Neuronal stem cell (in vitro differentiated cells): Measurements from ENCODE around the gene FAM174C.
A peak's percentile ranks its signal among the peaks of the same experiment; 100 is the strongest.

ENCODE experiments used
- DNase-seq: peaks from one replicate; pipeline ENCODE4 v3.0.0-alpha.2; 2013; ENCODE audit warnings: low spot score
- H2AFZ ChIP-seq: one replicate; pipeline ENCODE4 v1.6.1; 2013; ENCODE audit warnings: mild to moderate bottlenecking, low read length, inconsistent platforms
- H2AK5ac ChIP-seq: 2 replicates; pipeline ENCODE4 v1.6.1; 2013; ENCODE audit warnings: low read depth, mild to moderate bottlenecking, inconsistent platforms, low read length, moderate library complexity, mixed read lengths
- H2BK120ac ChIP-seq: 2 replicates; pipeline ENCODE4 v1.6.1; 2013; ENCODE audit warnings: low read depth, mild to moderate bottlenecking, inconsistent platforms, low read length, moderate library complexity, mixed read lengths
- H2BK12ac ChIP-seq: one replicate; pipeline ENCODE4 v1.6.1; 2013; ENCODE audit warnings: low read length, inconsistent platforms
- H2BK15ac ChIP-seq: 2 replicates; pipeline ENCODE4 v1.6.1; 2013; ENCODE audit warnings: mild to moderate bottlenecking, low read length, inconsistent platforms, mixed read lengths
- H2BK5ac ChIP-seq: one replicate; pipeline ENCODE4 v1.6.1; 2013; ENCODE audit warnings: inconsistent platforms, mild to moderate bottlenecking, low read length, moderate library complexity
- H3K14ac ChIP-seq: one replicate; pipeline ENCODE4 v1.6.1; 2013; ENCODE audit warnings: low read length, inconsistent platforms
- H3K18ac ChIP-seq: 2 replicates; pipeline ENCODE4 v1.6.1; 2013; ENCODE audit warnings: low read length, inconsistent platforms
- H3K23ac ChIP-seq: 2 replicates; pipeline ENCODE4 v1.6.1; 2013; ENCODE audit warnings: low read depth, mild to moderate bottlenecking, mixed read lengths, low read length, inconsistent platforms; ENCODE audit not compliant: poor library complexity
- H3K27ac ChIP-seq: replicated peaks from 3 replicates; pipeline ENCODE4 v1.5.1; 2013; ENCODE audit warnings: low read length, inconsistent platforms
- H3K27me3 ChIP-seq, 3 experiments: 2 replicates each; pipeline ENCODE4 v1.6.1; 2013; ENCODE audit warnings: low read length in 3 of 3, mild to moderate bottlenecking in 2 of 3, inconsistent platforms in 1 of 3, low read depth in 1 of 3, mixed read lengths in 1 of 3, moderate library complexity in 1 of 3; ENCODE audit not compliant: control insufficient read depth in 3 of 3, insufficient read depth in 3 of 3
- H3K36me3 ChIP-seq, 2 donors: replicated peaks in 1 of 2; 2 replicates each; pipeline ENCODE4 v1.6.1; 2013; ENCODE audit warnings: low read length in 2 of 2; ENCODE audit not compliant: control insufficient read depth in 2 of 2, insufficient read depth in 2 of 2
- H3K4ac ChIP-seq: 2 replicates; pipeline ENCODE4 v1.6.1; 2013; ENCODE audit warnings: inconsistent platforms, mild to moderate bottlenecking, low read length, moderate library complexity
- H3K4me1 ChIP-seq, 2 donors: 1 replicate in 1 of 2; 2 replicates in 1 of 2; pipeline ENCODE4 v1.6.1; 2013; ENCODE audit warnings: low read length in 2 of 2, low read depth in 1 of 2; ENCODE audit not compliant: control insufficient read depth in 2 of 2, insufficient read depth in 1 of 2
- H3K4me2 ChIP-seq: one replicate; pipeline ENCODE4 v1.6.1; 2013; ENCODE audit warnings: mild to moderate bottlenecking, low read length, inconsistent platforms; ENCODE audit not compliant: insufficient read depth, poor library complexity, severe bottlenecking
- H3K4me3 ChIP-seq, 2 donors: 2 replicates each; pipeline ENCODE4 v1.5.1; 2013; ENCODE audit warnings: low read length in 2 of 2, mild to moderate bottlenecking in 2 of 2, inconsistent platforms in 1 of 2, moderate library complexity in 1 of 2
- H3K79me1 ChIP-seq: one replicate; pipeline ENCODE4 v1.6.1; 2013; ENCODE audit warnings: low read depth, mild to moderate bottlenecking, inconsistent platforms, low read length, moderate library complexity
- H3K9ac ChIP-seq: one replicate; pipeline ENCODE4 v1.6.1; 2013; ENCODE audit warnings: mild to moderate bottlenecking, low read depth, low read length, inconsistent platforms; ENCODE audit not compliant: poor library complexity
- H3K9me3 ChIP-seq, 2 donors: replicated peaks in 1 of 2; 2 replicates each; pipeline versions ENCODE3 to v1.6.1; 2013; ENCODE audit warnings: low read length in 2 of 2, mild to moderate bottlenecking in 2 of 2, inconsistent platforms in 1 of 2, low read depth in 1 of 2, mixed read lengths in 1 of 2, moderate library complexity in 1 of 2; ENCODE audit not compliant: control insufficient read depth in 2 of 2, insufficient read depth in 1 of 2
- H4K8ac ChIP-seq: one replicate; pipeline ENCODE4 v1.6.1; 2013; ENCODE audit warnings: low read depth, mild to moderate bottlenecking, inconsistent platforms, low read length, moderate library complexity
- H4K91ac ChIP-seq: one replicate; pipeline ENCODE4 v1.6.1; 2013; ENCODE audit warnings: low read length, low read depth, mild to moderate bottlenecking, inconsistent platforms; ENCODE audit not compliant: poor library complexity
- WGBS, 2 donors: extraction: QIAGEN DNeasy Blood & Tissue Kit; methylation state at CpG; one replicate each; pipeline ENCODE4 v1.1.7; 2013; ENCODE audit warnings: missing lambda C conversion rate in 2 of 2, mixed read lengths in 1 of 2; ENCODE audit not compliant: insufficient read length in 2 of 2, insufficient replicate concordance in 1 of 2; ENCODE audit errors: extremely low coverage in 2 of 2; 5-methylcytosine and 5-hydroxymethylcytosine counted together

Gene FAM174C

DNA sequence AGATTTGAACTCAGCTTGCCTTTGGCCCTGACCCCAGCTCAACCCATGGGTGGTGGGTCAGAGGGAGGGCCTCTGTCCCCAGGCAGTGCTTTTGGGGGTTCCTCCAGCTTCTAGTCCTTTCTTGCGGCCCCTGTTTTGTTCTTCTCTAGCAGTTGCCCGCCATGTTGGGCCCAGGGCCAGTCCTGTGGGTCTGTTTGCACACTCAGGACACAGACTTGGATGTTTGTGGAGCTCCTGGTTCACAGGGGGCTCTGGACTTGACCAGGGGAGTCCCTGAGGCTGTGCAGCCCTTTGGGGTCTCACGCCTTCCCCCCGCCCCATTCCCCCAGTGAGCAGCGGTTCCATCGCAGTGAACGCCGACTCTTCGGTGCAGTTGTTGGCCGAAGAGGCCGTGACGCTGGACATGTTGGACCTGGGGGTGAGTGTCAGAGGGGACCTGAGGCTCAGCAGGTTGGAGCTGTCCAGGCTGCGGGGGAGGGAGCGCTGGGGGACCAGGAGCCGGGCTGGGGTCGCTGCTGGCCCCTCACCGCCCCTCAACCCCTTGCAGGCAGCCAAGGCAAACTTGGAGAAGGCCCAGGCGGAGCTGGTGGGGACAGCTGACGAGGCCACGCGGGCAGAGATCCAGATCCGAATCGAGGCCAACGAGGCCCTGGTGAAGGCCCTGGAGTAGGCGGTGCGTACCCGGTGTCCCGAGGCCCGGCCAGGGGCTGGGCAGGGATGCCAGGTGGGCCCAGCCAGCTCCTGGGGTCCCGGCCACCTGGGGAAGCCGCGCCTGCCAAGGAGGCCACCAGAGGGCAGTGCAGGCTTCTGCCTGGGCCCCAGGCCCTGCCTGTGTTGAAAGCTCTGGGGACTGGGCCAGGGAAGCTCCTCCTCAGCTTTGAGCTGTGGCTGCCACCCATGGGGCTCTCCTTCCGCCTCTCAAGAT lies 31.3 kb upstream of the FAM174C start:
- Histone ChIP-seq H4K8ac (no peak overlapping the region), H3K4me1 (peaks cover 25 to 32% of the 10 kb centered on the region in 2 donors), H3K4ac (peak overlapping the region; percentile 53), H3K14ac (no peak overlapping the region), H4K91ac (no peak overlapping the region), H3K27me3 (no peaks in the 10 kb centered on the region), H3K27ac (no peak overlapping the region), H2BK5ac (peak overlapping the region; percentile 21), H3K4me2 (no peak overlapping the region), H2AFZ (no peak overlapping the region), H2BK12ac (peak overlapping the region; percentile 58), H3K23ac (peak overlapping the region; percentile 89), H2BK15ac (peak overlapping the region; percentile 67), H3K79me1 (peaks cover 14% of the 10 kb centered on the region), H3K9ac (no peak overlapping the region), H2AK5ac (peak overlapping the region; percentile 92), H3K9me3 (no peaks in the 10 kb centered on the region), H3K18ac (peak overlapping the region; percentile 83), H3K36me3 (peaks cover 0 to 8% of the 10 kb centered on the region in 2 donors), H3K4me3 (peak overlapping the region in 1 of 2 donors; percentile 46), H2BK120ac (no peak overlapping the region)
- WGBS, 2 donors = no CpG with 5 or more reads among the region's 33 CpGs
- DNase-seq = no peak

DNA sequence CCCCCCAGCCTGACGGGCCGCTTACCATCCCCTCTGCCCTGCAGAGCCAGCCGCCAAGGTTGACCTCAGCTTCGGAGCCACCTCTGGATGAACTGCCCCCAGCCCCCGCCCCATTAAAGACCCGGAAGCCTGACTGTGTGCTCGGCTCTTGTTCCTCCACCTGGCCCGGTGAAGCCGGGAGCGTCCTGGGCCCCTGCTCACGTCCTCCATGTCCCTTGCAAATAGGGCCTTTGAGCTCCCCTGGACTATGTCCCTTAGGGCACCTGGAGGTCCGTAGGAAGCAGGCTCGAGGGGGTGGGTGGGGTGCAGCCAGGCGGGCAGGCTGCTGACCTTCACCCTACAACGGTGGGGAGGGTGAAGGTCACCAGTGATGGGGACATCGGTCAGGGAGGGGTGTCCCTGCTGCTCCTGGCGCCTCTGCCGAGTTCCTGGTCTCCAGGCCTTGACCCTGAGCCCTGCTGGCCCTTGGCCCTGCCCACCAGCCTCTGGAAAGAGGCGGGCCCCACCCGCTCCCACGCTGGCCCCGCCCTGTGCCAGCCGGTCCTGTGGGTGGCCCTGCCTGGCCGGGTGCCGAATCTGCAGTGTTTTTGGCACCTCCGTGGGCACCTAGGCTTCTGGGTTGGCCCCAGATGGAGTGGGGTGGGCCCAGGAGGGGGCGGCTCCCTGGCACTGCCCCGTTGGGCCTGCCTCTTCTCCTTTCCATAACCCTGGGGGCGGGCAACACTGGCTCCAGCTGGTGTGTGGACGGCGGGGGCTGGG lies 30.5 kb upstream of the FAM174C start:
- Histone ChIP-seq H3K9ac (peak overlapping the region; percentile 38), H2BK120ac (peak overlapping the region; percentile 2), H3K79me1 (peaks cover 11% of the 10 kb centered on the region), H3K18ac (peak overlapping the region; percentile 44), H4K91ac (no peak overlapping the region), H3K27me3 (no peaks in the 10 kb centered on the region), H3K4ac (no peak overlapping the region), H2AFZ (no peak overlapping the region), H4K8ac (no peak overlapping the region), H3K9me3 (no peaks in the 10 kb centered on the region), H3K4me1 (peaks cover 20 to 27% of the 10 kb centered on the region in 2 donors), H3K14ac (no peak overlapping the region), H3K27ac (no peak overlapping the region), H3K23ac (peak overlapping the region; percentile 89), H2BK12ac (no peak overlapping the region), H2BK5ac (peak overlapping the region; percentile 21), H2AK5ac (peak overlapping the region; percentile 89), H3K4me2 (no peak overlapping the region), H3K36me3 (peaks cover 0 to 8% of the 10 kb centered on the region in 2 donors), H3K4me3 (no peak overlapping the region), H2BK15ac (peak overlapping the region; percentile 38)
- DNase-seq = no peak
- no CpG with 5 or more reads among the region's 31 CpGs for WGBS, 2 donors

GRCh38 chr19:1245494-1246264 lies 29.7 kb upstream of the FAM174C start:
- Histone ChIP-seq H3K4me3 (no peak overlapping the region), H3K4me2 (no peak overlapping the region), H3K79me1 (peaks cover 11% of the 10 kb centered on the region), H2BK5ac (no peak overlapping the region), H2BK12ac (peak overlapping the region; percentile 94), H3K9ac (peak overlapping the region; percentile 60), H2BK120ac (no peak overlapping the region), H3K36me3 (peaks cover 0 to 8% of the 10 kb centered on the region in 2 donors), H4K8ac (no peak overlapping the region), H3K9me3 (no peaks in the 10 kb centered on the region), H2AK5ac (peak overlapping the region; percentile 95), H3K14ac (no peak overlapping the region), H3K23ac (peak overlapping the region; percentile 99), H3K4ac (no peak overlapping the region), H3K4me1 (peaks cover 19 to 26% of the 10 kb centered on the region in 2 donors), H2BK15ac (peak overlapping the region; percentile 81), H3K18ac (peak overlapping the region; percentile 57), H3K27me3 (no peaks in the 10 kb centered on the region), H3K27ac (no peak overlapping the region), H2AFZ (no peak overlapping the region), H4K91ac (no peak overlapping the region)
- no peak for DNase-seq
- WGBS, 2 donors = no CpG with 5 or more reads among the region's 26 CpGs
